ENCODE measurements around the gene SLC12A8.

DNA sequence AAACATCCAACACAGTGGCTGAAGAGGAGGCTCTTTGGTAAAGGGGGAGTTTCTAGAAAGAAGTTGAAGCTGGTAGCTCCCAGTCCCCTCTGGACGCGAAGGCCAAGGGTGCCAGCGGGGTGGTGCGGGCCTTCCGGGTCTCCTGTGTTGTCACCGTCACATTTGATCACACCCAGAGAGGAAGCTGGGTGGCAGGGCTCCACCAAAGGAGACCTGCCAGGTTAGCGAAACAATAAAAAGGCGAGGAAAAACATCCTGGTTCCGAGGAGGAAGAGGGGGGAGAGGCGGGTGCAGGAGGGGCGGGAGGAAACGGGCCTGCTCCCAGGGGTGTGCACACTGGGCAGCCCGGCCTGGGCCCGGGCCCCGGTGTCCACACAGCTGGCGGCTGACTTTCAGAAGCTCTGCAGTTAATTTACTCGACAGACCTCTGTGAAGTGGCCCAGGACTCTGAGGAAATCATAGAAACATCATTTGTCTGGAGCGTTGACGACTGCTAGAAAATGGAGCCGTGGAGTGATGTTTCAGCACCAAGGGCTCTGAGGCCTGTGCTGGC is 168.9 kb downstream of the SLC12A8 start:
- TF ChIP-seq, protein P1, sequence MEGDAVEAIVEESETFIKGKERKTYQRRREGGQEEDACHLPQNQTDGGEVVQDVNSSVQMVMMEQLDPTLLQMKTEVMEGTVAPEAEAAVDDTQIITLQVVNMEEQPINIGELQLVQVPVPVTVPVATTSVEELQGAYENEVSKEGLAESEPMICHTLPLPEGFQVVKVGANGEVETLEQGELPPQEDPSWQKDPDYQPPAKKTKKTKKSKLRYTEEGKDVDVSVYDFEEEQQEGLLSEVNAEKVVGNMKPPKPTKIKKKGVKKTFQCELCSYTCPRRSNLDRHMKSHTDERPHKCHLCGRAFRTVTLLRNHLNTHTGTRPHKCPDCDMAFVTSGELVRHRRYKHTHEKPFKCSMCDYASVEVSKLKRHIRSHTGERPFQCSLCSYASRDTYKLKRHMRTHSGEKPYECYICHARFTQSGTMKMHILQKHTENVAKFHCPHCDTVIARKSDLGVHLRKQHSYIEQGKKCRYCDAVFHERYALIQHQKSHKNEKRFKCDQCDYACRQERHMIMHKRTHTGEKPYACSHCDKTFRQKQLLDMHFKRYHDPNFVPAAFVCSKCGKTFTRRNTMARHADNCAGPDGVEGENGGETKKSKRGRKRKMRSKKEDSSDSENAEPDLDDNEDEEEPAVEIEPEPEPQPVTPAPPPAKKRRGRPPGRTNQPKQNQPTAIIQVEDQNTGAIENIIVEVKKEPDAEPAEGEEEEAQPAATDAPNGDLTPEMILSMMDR (IDR thresholded peaks at IDR 0.05), result no peak
- no peak for TF ChIP-seq EZH2 (IDR thresholded peaks at IDR 0.05)
